ENCODE data around the gene HYAL3. TPM values are rescaled to one million over a fixed set of nuclear protein-coding genes. Genes with fewer than 3 reads are reported as not detected.

The HYAL3 gene
- total and polyA plus RNA-seq, 2 of the 13 experiments (the other 11 are each of a cell fraction or from before 2014, with no cell fraction given) = 5.5 to 10.4 TPM

DNA sequence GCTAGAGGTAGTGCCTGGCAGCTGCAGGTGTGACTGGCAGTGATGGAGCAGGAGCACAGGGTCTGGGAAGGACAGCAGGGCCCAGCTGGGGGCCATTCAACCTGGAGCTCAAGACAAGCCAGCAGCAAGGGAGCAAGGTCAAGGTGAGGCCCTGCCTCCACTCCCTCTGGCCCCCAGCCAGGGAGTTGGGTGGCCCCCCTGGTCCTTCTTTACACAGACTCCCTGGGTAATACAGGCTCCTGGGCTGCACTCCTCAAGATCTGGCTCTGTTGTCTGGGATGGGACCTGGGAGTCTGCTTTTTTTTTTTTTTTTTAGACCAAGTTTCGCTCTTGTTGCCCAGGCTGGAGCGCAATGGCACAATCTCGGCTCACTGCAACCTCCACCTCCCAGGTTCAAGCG lies 48.7 kb downstream of the HYAL3 start (continued):
- TF ChIP-seq SIX1 (CRISPR knock-in tag; IDR thresholded peaks at IDR 0.05; ENCODE audit: borderline replicate concordance) = no peak
- TF ChIP-seq, protein P1, sequence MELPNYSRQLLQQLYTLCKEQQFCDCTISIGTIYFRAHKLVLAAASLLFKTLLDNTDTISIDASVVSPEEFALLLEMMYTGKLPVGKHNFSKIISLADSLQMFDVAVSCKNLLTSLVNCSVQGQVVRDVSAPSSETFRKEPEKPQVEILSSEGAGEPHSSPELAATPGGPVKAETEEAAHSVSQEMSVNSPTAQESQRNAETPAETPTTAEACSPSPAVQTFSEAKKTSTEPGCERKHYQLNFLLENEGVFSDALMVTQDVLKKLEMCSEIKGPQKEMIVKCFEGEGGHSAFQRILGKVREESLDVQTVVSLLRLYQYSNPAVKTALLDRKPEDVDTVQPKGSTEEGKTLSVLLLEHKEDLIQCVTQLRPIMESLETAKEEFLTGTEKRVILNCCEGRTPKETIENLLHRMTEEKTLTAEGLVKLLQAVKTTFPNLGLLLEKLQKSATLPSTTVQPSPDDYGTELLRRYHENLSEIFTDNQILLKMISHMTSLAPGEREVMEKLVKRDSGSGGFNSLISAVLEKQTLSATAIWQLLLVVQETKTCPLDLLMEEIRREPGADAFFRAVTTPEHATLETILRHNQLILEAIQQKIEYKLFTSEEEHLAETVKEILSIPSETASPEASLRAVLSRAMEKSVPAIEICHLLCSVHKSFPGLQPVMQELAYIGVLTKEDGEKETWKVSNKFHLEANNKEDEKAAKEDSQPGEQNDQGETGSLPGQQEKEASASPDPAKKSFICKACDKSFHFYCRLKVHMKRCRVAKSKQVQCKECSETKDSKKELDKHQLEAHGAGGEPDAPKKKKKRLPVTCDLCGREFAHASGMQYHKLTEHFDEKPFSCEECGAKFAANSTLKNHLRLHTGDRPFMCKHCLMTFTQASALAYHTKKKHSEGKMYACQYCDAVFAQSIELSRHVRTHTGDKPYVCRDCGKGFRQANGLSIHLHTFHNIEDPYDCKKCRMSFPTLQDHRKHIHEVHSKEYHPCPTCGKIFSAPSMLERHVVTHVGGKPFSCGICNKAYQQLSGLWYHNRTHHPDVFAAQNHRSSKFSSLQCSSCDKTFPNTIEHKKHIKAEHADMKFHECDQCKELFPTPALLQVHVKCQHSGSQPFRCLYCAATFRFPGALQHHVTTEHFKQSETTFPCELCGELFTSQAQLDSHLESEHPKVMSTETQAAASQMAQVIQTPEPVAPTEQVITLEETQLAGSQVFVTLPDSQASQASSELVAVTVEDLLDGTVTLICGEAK (IDR thresholded peaks at IDR 0.05) = no peak
- TF ChIP-seq, protein P1 (CRISPR knock-in tag; IDR thresholded peaks at IDR 0.05) = no peak

GRCh38 chr3:50249457-50249856 lies 49.7 kb downstream of the HYAL3 start:
- H3K9me3 ChIP-seq (ENCODE audit: low read length) = no peaks in the 10 kb centered on the region
- no peak overlapping the region for H3K27ac ChIP-seq (ENCODE audit: extremely low read length, insufficient read depth, low read length)
- no peak overlapping the region for H3K4me2 ChIP-seq (ENCODE audit: low read depth, low read length)
- no peak for DNase-seq (ENCODE audit: low spot score)
- peaks cover 2 to 14% of the 10 kb centered on the region in 2 experiments; a peak in 2 of 5 replicates for H3K36me3 ChIP-seq (replicated peaks in 1 of 2; ENCODE audit: control insufficient read depth in 1 of 2, insufficient read depth in 2 of 2, low read length in 2 of 2)
- in situ Hi-C loops (cut with HindIII; ENCODE audit: extremely low pct_ligation_motif_present, low pct_unique_long_range_greater_than_20kb) (no loop called here), intact Hi-C loops (cut with micrococcal nuclease; ENCODE audit: unreplicated experiment) (no loop called here)
- H2AFZ ChIP-seq (ENCODE audit: low read length) = no peak overlapping the region
- no peak overlapping the region for H3K9ac ChIP-seq (ENCODE audit: insufficient read depth, low read depth, low read length)
- ATAC-seq = no peak
- FAIRE-seq = no peak
- H3K4me1 ChIP-seq (ENCODE audit: insufficient read depth, low read length) = peaks cover 25% of the 10 kb centered on the region
- ChIA-PET CTCF (ENCODE audit: low intra/inter-chr PET ratio, low total read pairs) (no interaction called here), POLR2A (interaction anchor here (1.2 to 3.2 kb wide), 3 partner anchors 10 to 15 kb away, joined by 3 to 12 read pairs (median 3); partner anchors contain the start of gene GNAI2)
- WGBS (ENCODE audit: low lambda C conversion rate) = 100% methylated on average over 1 of the region's 5 CpGs
- BruUV-seq (replicated peaks) = no TSS peak
- no peaks in the 10 kb centered on the region for H3K27me3 ChIP-seq (ENCODE audit: control insufficient read depth in 1 of 2, insufficient read depth in 2 of 2, low read length in 2 of 2)
- H3K4me3 ChIP-seq (replicated peaks in 1 of 3; ENCODE audit: insufficient read depth in 1 of 3, low read depth in 2 of 3, low read length in 3 of 3) = no peak overlapping the region
- TF ChIP-seq, protein P2, sequence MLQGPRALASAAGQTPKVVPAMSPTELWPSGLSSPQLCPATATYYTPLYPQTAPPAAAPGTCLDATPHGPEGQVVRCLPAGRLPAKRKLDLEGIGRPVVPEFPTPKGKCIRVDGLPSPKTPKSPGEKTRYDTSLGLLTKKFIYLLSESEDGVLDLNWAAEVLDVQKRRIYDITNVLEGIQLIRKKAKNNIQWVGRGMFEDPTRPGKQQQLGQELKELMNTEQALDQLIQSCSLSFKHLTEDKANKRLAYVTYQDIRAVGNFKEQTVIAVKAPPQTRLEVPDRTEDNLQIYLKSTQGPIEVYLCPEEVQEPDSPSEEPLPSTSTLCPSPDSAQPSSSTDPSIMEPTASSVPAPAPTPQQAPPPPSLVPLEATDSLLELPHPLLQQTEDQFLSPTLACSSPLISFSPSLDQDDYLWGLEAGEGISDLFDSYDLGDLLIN (CRISPR knock-in tag; IDR thresholded peaks at IDR 0.05; ENCODE audit: borderline replicate concordance) = no peak
- TF ChIP-seq CEBPB (IDR thresholded peaks at IDR 0.05; ENCODE audit: borderline replicate concordance, low read depth, low read length) = 0 out of 2 replicates have a peak, but pooled peaks have one; percentile 12
- peaks cover 23% of the 10 kb centered on the region for H3K79me2 ChIP-seq (ENCODE audit: insufficient read depth, low read length)
- H4K20me1 ChIP-seq (ENCODE audit: insufficient read depth, low read length) = no peaks in the 10 kb centered on the region
